Activated T-cell treated with anti-CD3 and anti-CD28 coated beads, Interleukin-2, amount 50 U/mL, for 1 hour (primary cell): ENCODE results near the gene SIVA1.

Experiments
- DNase-seq: peaks from one replicate; pipeline ENCODE4 v3.0.0-alpha.2; 2020

Gene SIVA1

DNA sequence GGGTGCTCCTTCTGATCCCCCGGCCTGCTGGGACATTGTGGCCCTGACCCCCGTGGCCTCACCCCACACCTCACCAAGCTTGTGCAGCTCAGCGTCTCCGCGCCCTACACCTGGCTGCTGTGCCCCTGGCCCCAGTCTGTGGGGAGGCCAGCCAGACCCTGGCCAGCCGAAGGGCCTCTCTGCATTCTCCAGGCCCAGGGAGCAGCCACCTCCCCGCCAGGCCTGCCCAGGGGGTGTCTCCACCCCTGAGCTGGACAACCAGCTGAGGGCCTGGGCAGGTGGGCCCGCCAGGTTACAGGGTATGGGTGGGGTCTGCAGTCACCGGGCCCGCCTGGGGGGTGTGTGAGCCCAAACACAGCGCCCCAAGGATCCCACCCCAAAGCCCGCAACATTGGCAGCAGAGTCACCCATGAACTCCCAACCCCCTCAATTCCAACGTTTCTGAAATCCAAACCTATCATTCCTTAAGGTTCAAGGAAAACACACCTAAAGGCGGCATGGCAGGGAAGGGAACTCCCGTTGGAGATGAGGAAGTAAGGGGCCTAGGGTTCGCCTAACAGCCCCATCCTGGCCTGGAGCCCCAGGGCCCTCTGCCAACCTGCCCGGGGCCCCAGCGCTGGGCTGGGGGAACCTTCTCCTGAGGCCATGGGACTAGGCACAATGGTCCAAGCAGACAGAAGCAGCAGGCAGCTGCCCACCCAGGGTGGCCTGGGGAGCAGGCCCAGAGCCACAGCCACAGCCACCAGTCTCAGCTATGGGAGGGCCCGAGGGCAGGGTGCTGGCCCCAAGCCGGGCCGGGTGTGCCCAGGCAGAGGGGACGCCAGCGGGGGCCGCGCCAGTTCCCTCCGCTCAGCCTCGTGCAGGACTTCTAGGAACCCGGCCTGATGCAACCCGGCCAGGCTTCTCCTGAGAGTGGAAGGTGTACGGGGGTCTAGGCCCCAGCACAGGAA is 34.1 kb downstream of the SIVA1 start:
- no peak for DNase-seq

DNA sequence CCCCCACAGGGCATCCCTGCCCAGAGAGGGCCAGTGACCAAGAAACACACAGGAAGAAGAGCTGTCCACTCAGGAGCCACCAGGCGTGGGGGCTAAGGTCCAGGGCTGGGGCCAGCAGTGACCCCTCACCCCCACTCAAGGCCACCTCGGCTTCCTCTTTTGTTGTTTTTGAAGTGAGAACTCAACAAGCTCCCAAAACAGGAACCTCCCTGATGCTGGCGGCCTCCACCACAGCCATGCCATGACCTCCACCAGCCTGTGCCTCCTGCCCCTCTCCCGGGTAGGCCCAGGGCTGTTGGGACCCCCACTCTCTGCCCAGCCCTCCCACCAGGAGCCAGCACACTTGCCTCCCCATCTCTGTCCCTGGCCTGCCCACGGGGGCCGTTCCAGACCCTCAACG is 34.8 kb downstream of the SIVA1 start:
- DNase-seq = no peak

DNA sequence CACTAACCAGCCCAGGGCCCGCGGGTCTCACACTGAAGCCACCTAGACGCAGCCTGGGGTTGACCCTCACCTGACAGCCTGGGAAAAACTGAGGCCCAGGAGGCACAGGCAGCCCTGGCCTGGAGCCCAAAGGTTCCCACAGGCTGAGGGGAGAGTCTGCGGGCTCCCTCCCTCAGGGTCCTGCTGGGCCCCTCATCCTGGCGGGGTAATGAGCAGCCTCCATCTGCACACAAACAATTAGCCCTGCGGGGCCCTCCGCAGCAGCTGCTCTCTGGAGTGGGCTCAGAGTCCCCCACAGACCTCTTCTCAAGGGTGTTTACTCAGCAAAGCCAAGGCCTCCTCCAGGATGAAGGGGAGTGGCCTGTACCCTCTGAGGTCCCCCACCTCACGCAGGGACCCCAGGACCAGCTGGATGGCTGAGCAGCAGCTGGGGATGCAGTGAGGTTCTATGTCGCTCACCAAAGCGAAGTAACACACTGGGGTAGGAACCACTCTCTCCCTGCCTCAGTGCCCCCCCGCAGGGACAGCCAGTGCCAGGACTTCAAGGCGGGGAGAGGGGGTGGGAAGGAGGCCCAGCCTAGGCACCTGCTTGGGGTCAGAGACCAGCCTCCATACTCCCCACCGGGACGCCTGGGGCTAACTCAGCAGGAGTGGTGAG is 35.3 kb downstream of the SIVA1 start:
- DNase-seq = no peak

DNA sequence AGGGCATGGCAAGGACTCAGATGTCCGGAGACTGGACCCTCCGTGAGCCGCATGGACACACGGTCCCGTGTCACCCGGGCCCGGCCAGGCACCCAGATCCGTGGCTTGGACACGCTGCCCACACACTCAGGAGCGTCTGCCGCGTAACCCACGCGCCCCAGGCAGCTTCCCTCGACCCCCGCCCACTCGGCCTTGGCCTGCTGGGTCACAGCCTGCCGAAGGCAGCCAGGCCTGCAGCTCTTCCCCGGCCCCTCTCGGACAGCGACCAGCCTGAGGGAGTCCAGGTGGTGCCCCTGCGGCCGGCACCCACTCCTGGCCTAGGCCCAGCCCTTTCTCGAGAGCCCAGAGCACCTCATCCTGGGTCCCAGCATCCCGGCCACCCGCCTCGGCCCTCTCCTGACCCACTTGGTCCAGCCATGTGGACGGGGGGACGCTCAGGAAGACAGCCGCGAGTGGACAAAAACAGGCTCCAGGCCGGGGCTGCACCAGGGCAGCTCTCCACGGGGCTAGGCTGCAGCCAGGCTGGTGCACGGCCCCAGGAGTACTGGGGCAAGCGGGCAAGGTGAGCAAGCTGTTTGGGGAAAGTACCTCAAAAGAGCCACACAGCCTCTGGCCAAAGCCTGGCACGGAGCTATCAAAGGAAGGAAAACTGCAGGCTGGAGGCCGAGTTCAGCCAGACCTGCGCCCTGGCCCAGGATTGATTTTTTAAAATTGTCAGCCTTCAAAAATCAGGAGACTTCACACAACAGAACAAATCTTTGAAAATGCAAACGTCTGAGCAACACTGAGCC is 36.1 kb downstream of the SIVA1 start:
- DNase-seq = no peak

DNA sequence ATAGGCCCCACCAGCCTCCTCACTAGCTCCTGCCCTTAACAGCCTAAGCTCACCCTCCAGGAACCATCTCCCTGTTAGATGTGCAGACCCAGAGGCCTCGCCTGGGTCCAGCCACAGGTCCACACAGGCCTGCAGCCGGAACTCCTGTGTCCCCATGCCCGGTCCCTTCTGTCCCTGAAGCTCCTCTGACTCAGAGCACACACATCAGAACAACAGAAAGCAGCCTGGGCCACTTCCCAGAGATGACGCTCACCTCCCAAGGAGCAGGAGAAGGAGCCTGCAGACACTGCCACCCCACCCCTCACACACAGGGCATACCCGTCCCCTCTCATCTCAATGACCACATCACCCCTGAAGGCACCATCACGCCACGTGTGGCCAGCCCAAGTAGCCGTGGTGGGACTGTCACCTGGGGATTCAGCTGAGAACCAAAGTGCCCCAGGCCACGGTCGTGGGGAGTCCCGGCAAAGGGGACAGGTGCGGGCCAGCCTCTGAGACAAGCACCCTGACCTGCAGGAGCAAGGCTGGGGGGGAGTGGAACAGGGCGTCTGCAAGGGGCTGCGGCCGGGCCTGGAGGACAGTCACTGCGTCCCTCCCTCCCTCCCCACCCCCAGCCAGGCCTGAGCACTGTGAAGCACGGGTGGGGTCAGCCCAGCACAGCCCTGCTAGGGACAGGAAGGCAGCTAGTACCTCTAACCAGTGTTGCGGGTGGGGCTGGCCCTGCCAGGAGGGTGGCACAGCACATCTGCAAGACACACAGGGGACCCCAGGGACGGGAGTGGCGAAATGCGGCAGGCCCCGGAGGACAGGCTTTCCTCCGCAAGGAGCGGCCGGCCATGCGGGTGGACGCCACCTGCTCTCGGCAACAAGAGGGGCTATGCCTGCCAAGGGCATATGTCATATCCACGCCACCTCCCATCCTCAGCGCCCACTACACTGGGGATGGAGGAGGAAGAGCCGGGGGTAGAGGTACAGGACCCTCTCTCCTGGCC is 37.1 kb downstream of the SIVA1 start:
- no peak for DNase-seq

DNA sequence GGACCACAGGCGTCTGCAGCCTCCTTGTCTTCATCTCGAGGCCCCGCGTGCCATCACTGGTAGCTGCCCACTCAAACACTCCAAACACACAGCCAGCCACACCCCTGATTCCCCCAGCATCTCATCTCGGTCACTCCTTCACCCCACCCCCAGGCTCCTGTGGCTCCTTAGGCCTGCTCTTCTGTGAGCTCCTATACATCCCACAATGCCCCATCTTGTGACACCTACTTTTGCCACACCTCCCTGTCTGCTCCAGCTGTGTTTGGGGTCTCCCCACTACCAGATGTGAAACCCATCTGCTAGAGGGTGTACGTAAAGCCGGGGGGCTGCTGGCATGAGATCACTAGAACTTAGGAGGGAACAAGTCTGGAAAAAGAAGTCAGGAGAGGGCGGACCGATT is 38.5 kb downstream of the SIVA1 start:
- no peak for DNase-seq

DNA sequence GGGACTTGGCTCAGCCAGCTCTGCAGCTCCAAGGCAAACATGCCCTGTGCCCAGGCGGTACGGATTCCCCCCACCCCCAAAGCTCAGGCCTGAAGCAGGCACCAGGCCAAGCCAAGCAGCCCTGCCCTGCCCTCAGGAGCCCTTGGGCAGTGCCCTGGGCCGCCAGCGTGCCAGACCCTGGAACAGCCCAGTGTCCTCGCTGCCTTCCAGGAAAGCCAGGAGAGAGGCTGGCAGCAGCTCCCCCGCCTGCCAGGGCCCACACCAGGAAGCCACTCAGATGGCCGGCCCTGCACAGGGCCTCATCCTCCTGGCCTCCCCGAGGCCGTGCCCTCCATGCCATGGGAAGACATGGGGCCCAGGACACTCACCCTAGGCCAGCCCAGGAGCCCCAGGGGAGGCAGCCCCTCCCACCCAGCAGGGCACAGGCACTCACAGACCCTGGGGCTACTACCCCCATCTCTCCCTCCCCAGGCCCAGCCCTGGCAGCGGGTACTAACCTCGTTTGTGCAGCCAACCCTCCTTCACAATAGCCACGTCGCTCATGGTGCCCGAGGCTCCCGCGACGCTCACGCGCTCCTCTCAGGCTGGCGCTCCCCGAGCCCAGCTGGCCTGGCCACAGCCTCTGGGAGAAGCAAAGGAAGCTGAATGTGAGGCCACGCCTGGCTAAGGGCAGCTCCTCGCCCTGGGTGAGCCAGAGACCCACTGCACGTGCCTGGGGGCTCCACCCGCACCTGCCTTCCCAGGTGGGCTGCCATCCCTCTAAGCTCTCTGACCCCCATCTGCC is 39.3 kb downstream of the SIVA1 start:
- no peak for DNase-seq

DNA sequence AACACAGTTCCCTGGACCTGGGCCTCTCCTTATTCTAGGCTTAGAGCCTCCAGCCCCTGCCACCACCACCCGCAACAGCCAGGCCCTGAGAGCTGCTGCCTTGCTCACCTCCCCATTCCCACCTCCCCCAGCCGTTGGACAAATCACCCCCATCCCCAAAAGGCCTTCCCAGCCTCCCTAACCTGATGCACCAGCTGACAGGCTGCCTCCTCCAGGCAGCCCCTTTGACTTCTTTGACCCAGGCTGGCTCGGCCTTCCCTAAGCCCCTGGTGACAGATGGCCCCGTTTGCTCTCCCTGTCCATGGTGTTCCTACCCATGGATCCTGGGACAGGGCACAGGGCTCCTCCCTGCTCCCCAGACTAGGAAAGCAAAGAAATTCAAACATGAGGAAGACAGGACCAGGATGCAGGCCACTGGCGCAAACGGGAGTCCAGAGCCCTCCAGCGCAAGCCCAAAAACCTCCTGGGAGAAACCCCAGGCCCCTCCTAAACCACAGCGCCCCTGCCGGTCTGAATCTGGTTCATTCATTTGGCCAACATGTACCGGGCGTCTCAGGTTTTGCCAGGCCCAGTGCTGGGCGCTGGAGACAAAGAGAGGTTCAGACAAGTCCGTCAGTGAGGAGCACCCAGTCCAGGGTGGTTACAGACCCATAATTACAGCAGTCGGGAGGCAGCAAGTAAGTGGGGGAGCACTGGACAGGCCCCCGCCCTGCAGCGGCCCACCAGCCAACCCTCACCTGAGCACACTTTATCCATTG is 40.2 kb downstream of the SIVA1 start:
- DNase-seq = no peak

DNA sequence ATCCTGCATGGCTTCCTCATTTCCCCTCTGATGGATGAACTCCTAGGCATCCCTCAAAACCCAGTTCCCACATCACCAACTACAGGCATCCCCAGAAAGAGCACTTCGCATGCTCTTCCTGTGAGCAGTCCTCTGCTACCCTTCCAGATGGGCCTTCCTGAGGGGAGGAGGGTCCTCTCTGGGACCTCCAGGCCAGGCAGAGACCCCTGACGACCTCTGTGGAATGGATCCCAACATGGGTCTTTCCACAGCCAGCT is 40.7 kb downstream of the SIVA1 start:
- no peak for DNase-seq

DNA sequence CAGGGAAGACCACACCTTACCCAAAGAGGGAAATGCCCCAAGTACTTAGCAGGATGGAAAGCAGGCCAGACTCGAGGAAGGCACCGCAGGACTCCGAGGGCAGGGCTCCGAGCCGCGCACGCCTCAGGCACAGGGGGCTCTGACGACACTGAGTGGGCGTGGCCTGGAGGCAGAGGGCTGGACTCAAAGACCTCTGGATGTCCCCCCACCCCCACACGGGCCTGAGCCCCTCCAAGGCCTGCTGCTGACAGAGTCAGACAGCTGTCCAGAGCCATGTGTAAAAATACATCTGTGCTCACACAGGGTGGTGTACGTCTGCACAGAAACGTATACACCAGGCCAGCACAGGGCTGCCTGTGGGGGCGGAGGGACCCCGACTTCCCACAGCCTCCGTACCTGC is 41.2 kb downstream of the SIVA1 start:
- peak; percentile 59 for DNase-seq

DNA sequence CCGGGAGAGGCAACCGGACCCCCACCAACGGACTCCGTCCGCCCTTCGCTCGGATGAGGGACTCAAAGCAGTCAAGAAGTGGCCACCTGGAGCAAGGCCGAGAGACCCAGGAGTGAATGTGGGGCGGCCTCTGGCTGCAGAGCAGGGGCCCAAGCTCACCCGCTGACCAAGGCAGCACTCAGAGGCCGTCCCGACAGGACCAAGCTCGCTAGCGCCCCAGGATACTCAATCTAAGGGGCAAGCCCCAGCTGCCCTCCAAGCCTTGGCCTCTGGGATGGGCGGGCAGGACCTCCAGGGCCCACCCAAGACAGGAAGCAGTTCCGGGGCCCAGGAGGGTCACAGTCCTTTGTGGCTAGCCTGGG is 41.7 kb downstream of the SIVA1 start:
- DNase-seq = no peak

DNA sequence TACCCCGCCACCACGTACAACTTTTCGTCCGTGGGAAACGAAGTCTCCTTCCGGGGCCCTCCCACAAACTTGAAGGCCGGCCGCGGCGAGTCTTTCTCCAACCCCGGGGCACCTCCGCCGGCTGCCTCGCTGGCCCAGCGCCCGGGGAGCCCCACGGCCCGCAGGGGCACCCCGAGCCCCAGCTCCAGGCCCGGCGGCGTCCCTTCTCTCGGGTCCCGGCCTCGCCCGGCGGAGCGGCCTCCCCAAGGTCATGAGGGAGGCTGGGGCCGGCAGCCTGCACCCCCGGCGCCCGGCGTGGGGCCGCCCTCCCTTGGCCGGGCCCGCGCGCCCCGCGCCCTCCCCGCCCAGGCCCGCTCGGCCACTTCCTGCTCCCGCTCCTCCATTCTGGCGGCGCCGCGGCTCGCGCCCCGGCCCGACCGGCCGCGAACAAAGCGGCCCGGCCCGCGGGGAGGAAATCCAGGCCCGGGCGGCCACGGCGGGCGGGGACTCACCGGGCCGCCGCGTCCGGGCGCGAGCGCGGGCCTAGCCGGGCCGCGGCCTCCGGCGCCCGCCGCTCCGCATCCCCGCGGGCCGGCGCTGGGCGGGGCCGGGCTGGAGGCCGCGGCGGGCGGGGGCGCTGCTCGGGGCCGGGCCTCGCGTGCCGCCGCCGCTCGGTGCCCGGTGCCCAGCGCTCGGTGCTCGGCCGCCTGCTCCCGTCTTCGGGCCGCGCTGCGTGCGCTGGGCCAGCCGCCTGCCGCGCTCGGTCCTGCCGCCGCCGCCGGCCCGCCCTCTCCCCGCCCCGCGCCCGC is 42.2 kb downstream of the SIVA1 start, which contains the start of gene AKT1:
AKT1 (minus strand) TSS at position 756 of the 788 bp plus-strand sequence. CDS start 3,105 bp downstream, outside the sequence.
- peak; percentile 48 for DNase-seq

DNA sequence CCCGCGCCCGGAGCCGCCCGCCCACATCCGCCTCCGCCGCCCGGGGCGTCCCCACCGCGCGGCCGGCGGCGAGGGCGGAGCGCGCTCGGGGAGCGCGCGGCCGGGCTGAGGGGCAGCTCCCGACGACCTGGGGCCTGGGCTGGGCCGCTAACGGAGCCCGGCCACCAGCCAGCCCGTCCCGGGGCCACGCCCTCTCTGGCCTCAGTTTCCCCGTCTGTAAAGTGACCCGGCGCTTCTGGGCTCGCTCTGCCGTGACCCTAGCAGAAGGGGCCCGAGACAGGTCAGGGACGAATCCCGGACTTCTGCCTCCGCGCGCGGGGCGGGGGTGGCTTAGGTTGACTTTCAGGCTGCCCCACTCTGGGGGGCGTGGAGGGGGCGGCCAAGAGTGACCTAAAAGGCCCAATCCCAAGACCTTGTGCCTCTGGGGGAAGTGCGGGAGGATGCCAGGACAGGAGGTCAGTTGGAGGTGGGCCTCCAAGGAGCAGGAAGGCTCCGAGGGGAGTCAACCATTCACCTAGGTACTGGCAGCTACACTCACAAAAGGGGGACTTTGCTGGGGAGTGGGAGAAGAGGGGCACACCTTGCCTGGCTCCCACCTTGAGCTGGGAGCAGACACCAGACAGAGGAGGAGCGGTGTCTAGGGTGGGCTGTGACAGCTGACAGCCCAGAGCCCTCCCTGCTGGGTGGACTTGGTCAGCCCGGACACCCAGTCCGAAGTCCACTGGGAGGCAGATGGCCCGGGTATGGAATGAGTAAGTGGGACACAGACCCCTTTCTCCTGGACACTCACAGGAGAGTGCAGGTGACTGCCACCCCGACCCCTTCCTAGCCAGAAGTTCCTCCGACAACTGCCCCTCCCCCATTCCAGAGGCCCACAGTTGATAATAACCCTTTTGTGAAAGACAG is 43.1 kb downstream of the SIVA1 start:
- DNase-seq = peak; percentile 75

DNA sequence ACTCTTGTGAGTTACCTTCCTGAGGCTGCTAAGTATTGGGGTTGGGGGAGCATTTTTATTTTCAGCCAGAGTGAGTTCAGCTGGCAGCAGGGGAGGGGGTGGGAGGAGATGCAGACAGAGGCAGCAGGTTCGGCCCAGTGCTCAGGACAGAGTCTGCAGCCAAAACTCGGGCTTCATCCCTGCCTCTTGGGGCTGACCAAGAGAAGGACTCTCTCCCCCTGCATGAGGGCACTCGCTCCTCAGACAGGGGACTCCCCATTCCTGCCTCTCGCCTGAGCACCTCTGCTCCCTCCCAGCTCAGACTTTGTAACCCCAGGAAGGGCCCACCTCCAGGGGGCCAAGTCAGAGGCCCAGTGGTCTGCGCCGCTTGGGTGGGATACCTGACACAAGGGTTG is 43.7 kb downstream of the SIVA1 start:
- no peak for DNase-seq

DNA sequence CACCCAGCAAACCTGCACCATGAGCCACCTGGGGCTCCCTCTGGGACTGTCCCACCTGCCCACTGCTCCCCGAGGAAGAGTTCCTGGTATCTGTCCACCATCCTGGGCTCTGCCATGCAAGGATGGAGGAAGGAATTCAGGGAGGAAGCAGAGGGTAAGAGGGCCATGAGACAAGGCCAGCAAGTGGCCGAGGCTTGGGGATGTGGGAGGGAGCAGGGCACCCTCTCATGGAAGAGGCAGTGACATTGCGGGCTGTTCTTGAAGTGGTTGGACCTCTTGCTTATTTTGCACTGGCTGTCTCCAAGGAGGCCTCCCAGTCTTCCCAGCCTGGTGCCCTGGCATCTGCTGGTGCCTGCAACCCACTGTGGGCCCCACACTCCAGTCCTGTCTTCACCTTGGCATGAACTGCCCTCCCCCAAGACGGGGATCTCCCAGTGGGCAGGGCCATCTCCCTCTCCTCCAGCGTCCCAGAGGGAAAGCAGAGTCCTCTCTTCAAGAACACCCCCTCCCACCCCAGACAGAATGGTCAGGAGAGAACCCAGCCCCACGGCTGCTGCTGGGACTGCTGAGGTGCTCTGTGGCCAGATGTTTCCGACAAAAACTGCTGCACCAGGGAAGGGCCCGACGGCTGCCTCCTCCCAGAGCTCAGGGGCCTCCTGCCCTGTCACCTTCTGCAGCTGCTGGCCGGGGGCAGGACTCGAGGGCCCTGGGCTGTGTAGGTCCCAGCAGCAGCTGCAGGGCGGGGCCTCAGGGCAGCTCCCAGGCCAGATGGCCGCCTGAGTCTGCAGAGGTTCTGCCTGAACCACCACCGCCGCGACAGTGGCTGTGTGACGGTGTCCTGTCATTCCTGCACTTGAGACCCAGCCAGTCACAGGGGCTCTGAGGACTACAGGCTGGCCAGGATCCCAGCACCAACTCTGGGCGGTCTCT is 44.4 kb downstream of the SIVA1 start:
- no peak for DNase-seq

DNA sequence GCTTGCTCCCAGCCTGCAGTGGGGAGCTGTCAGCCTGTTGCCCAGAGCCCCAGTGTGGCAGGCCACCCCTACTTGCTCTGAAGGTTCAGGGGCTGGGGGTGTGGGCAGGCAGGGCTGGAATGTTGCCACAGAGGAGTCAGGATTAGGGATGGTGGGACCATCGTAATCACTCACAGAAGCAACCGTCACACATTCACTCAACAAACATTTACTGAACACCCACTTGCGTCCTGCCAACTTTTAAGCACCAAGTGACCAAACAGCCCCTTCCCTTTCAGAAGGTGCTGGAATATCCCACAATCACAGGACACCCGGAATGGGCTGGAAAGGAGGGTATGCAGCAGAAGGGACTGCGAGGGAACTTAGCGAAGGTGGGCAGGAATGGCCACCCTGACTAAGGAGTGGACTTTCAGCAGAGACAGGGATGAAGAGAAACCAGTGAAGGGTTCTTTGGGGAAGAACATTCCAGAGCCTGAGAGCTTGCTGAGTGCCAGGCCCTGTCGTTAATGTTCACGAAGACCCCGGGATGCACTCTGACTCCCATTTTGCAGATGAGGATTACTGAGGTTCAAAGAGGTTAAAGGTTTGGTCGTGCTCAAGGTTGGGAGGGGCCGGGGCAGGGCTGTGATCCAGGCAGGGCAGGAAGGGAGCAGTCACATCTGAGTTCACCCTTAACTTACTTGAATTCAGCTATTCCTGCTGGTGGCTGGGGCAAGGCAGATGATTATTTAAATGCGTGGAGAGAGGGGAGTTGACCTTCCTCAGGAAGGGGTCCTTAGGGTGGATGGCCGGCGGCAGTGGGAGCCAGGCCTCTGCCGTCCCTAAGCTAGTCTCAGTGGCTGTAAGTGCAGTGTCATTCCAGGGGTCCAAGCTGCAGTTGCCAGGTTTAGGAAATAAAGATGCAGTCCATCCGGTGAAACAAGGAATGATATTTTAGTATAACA is 45.6 kb downstream of the SIVA1 start:
- DNase-seq = no peak
